Epithelial cell of proximal tubule (primary cell): ENCODE measurements around the gene DAPK3. TPM values are rescaled to one million over a fixed set of nuclear protein-coding genes. Genes with fewer than 3 reads are reported as not detected.

Experiments
- DNase-seq: peaks from one replicate; pipeline ENCODE4 v3.0.0-alpha.2; 2011; ENCODE audit warnings: low read depth
- H3K4me3 ChIP-seq: 2 replicates; pipeline ENCODE4 v1.5.1; 2011; ENCODE audit warnings: low read depth, mild to moderate bottlenecking, low read length
- total RNA-seq: library from RNA; depleted of rRNA; stranded (reverse); fragments of >200 nt; gene quantifications from 2 replicates; pipeline ENCODE4 v1.2.3, GENCODE V29; 2015
- TF ChIP-seq, protein P1 (sequence below): conservative IDR thresholded peaks from 2 replicates; pipeline ENCODE4 v1.5.1; 2012; ENCODE audit warnings: low read depth, mild to moderate bottlenecking, low read length

DAPK3 gene
- total RNA-seq, 1 donor from 2014 or later: 112 TPM

DNA sequence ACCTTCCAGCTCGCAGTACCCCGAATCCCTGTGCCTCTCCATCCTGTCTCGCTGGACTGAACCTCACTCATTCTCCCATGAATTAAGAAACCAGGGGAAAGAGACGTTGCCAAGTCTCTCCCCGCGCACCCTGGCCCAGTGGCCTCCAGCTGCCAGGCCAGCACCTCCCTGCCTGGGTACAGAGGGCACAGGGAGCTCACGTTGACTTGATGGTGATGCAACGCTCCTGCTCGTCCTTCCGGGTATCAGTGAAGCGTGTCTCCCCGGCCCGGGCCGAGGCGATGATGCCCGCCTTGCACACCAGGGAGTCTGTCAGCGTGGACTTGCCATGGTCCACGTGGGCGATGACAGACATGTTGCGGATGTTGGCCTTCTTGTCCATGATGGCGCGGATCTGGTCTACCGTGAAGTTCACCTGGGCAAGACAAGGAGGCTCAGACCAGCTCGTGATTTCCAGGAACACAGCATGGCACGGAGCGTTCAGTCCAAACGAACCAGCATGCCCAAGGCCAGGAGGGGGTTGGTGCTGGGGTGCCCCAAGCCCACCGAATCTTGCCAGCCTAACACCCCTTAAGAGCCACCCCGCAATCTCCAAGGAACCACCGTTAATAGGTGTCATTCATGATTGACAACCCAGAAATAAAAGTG lies 13.2 kb upstream of the DAPK3 start:
- TF ChIP-seq, protein P1, sequence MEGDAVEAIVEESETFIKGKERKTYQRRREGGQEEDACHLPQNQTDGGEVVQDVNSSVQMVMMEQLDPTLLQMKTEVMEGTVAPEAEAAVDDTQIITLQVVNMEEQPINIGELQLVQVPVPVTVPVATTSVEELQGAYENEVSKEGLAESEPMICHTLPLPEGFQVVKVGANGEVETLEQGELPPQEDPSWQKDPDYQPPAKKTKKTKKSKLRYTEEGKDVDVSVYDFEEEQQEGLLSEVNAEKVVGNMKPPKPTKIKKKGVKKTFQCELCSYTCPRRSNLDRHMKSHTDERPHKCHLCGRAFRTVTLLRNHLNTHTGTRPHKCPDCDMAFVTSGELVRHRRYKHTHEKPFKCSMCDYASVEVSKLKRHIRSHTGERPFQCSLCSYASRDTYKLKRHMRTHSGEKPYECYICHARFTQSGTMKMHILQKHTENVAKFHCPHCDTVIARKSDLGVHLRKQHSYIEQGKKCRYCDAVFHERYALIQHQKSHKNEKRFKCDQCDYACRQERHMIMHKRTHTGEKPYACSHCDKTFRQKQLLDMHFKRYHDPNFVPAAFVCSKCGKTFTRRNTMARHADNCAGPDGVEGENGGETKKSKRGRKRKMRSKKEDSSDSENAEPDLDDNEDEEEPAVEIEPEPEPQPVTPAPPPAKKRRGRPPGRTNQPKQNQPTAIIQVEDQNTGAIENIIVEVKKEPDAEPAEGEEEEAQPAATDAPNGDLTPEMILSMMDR: no peak
- peak overlapping the region; percentile 96 for H3K4me3 ChIP-seq
- DNase-seq: no peak

DNA sequence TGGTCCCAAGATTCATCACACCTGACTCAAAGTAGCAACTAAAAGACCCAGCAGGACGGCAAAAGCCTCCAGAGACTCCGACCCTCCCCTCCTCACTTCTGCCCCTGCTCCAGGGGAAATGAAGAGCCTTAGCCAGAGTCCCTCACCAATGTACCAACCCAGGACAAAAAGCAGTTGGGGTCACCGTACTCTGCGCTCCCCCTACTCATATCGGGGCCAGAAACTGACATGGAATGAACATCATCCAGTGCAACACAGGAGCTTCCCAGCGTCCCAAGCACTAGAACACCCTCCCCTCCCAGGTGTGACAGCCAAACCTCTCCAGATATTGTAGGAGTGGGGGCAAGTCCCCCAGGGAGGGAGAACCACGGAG lies 12.6 kb upstream of the DAPK3 start:
- peak overlapping the region; percentile 96 for H3K4me3 ChIP-seq
- TF ChIP-seq, protein P1: no peak
- no peak for DNase-seq

DNA sequence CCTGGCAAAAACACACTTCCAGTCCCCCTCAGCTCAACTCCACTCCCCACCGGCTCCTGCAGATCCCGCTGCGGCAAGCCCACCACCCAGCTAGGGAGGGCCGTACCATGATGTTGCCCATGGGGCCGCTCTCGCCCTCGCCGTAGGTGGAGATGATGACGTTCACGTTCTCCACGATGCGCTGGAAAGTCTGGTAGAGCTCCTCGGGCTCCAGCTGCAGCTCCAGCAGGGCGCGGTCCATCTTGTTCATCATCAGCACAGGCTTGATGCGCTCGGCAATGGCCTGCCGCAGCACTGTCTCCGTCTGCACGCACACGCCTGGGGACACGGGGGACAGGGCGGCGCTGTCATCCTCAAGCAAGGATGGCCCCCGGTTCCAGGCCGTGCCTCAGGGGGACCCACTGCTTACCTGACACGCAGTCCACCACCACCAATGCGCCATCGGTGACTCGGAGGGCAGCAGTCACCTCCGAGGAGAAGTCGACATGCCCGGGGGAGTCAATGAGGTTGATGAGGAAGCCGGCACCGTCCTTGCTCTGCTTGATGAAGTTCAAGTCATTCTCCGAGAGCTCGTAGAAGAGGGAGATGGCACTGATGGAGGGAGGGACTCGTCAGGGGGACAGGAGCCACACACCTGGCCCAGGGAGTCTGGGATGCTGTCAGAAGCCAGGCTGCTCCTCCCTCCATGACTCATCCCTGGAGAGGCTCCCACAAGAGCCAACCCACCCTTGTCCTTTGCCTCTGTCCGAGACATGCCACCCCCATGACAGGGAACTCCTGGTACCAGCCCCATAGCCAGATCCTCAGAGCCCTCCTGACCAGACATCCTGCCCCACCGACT lies 12.0 kb upstream of the DAPK3 start:
- H3K4me3 ChIP-seq: peak overlapping the region; percentile 96
- TF ChIP-seq, protein P1: no peak
- DNase-seq: no peak

DNA sequence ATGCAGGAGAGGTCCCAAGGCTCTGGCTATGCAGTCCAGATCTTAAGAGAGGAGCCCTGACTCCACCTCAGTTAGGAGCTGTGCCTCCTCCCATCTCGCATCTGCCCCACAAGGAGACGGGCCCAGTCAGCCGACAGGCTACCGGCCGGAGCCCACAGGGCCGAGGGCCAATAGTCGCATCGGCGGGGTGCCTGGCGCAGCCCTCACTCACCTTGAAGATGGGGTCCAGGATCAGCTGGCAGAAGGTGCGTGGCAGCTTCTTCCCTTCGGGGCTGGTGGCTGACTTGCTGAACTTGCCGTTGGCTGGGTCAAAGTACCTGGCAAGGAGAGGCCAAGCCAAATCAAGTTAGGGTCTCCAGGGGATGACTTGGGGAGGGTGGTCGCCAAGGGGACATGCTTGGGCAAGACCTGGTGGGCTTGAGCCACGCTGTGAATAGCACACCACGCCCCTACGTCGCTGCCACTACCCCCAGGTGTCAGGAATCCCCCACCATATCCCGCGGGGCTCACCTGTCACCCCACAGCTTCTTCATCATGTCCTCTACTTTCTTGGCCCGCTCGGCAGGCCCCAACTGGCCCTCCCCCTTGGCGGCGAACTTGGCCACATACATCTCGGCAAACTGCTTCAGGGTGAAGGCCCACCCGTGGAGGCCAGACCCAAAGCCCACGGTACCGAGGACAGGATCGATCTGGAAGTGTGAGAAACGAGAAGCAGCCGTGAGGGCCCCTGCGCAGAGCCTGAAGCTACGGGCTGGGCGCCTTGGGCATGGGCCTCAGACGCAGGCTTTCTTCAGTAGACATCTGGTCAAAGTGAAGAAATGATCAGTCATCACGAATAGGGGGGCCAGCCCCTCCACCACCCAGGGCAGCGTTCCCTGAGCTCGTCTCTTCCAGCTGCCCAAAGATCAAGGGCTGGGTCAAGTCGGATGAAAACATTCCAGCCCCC lies 11.1 kb upstream of the DAPK3 start:
- TF ChIP-seq, protein P1: no peak
- no peak overlapping the region for H3K4me3 ChIP-seq
- no peak for DNase-seq

DNA sequence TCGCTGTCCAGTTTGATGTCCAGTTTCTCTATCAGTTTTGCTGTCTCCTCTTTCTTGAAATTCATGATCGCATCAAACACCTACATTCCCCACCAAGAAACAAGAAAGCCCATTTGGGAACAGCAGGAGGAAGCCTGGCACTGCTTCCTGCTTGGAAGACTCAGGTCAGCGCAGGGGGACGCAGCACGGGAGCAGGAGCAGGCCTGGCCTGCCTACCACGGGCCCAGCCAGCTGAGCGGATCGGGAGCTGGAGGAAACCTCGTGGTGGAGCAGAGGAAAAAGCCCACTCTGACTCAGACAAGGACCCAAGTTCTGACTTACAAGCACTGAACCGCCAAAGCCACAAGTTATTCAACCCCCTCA lies 10.5 kb upstream of the DAPK3 start:
- no peak for DNase-seq
- TF ChIP-seq, protein P1: no peak

DNA sequence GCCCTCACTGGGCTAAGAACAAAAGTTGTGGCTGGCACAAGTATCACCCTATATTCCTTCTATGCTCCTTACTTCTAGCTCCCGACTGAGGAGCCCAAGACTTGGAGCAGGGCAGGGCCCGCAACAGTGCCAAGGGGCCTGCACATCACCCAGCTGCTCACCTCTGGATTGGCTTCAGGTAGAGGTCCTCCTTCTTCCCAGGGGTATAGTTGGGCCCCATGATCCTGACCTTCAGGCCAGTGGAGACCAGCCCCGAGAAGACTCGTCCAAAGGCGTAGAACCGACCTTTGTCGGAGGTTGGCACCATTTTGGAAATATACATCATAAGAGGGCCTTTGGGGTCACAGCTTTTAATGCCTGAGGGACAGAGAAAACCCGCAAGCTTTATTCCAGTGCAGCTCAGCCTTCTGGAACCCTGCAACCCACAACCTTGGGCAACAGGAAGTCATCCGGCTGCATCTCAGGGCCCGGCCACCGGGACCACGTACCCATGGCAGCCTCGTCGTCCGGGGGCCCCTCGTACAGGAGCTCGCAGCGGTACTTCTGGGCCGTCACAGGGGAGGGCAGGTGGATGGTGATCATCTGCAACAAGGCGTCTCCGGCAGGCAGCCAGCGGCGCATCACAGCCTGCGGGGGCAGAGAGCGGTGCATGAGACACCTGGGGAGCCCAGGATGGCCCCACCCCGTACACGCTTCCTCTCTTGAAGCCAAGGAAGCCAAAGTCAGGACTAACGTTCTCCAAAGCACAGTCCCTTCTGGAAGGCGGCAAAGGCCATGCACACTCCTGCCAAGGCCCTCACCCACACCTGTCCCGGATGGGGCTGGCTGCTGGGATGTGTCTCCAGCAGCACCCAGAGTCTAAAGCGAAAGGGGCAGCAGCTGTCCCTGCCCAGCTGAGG lies 9.7 kb upstream of the DAPK3 start:
- TF ChIP-seq, protein P1: no peak
- no peak overlapping the region for H3K4me3 ChIP-seq
- DNase-seq: no peak

More for the DNA sequence above, 10.5 kb upstream of the DAPK3 start:
- no peak overlapping the region for H3K4me3 ChIP-seq
